ENCODE data around the gene TEX22.

Gene TEX22

GRCh38 chr14:105385698-105386365 lies 12.5 kb upstream of the TEX22 start:
- DNase-seq, result no peak

- no peak for DNase-seq
Observed at GRCh38 chr14:105386581-105387529, 11.5 kb upstream of the TEX22 start.

- DNase-seq, result no peak
Observed at GRCh38 chr14:105387530-105387922, 10.8 kb upstream of the TEX22 start.

GRCh38 chr14:105388110-105388951 lies 10.0 kb upstream of the TEX22 start:
- DNase-seq, result no peak

- no peak for DNase-seq
Observed at GRCh38 chr14:105388976-105389375, 9.4 kb upstream of the TEX22 start.

- no peak for DNase-seq
Observed at GRCh38 chr14:105389534-105389933, 8.8 kb upstream of the TEX22 start.

GRCh38 chr14:105389976-105390848 lies 8.1 kb upstream of the TEX22 start:
- no peak for DNase-seq

- DNase-seq, result no peak
Observed at GRCh38 chr14:105390849-105391500, 7.4 kb upstream of the TEX22 start.

GRCh38 chr14:105391541-105391940 lies 6.8 kb upstream of the TEX22 start:
- DNase-seq, result no peak

- DNase-seq, result no peak
Observed at GRCh38 chr14:105392131-105393090, 5.9 kb upstream of the TEX22 start.

- DNase-seq, result no peak
Observed at GRCh38 chr14:105393151-105393550, 5.2 kb upstream of the TEX22 start.

- DNase-seq, result no peak
Observed at GRCh38 chr14:105394714-105395537, 3.4 kb upstream of the TEX22 start.

GRCh38 chr14:105395538-105395854 lies 2.8 kb upstream of the TEX22 start:
- no peak for DNase-seq

GRCh38 chr14:105397350-105397931 lies 897 bp upstream of the TEX22 start:
- no peak for DNase-seq

- DNase-seq, result no peak
Observed at GRCh38 chr14:105398726-105399465, 558 bp downstream of the TEX22 start.

- DNase-seq, result no peak
Observed at GRCh38 chr14:105399466-105399775, 1.1 kb downstream of the TEX22 start.

- no peak for DNase-seq
Observed at GRCh38 chr14:105400016-105400415, 1.7 kb downstream of the TEX22 start.

- DNase-seq, result no peak
Observed at GRCh38 chr14:105401699-105402098, 3.4 kb downstream of the TEX22 start.

GRCh38 chr14:105408592-105408991 lies 10.3 kb downstream of the TEX22 start:
- DNase-seq, result no peak

All from activated effector memory CD4-positive, alpha-beta T cell treated with Interleukin-2 at 50 U/mL for 16 hours (primary cell).